HG03460 (cell line): Measurements from ENCODE around the gene OR13C3.
"Not testable (repeated sequence)": the region's sequence is repeated elsewhere in the genome, so short reads cannot be mapped to it uniquely, and the experiment has no call there.

ENCODE experiments used
- ATAC-seq: cut with Tn5 transposase; IDR thresholded peaks from one replicate; pipeline ENCODE4 v1.9.1; 2021; ENCODE audit not compliant: unreplicated experiment

OR13C3 gene

GRCh38 chr9:104536756-104537155 is at the start of gene OR13C3:
Gene OR13C3, minus strand, starts transcription at chr9:104536856. Its CDS starts 133 bp downstream, at chr9:104536723.
- ATAC-seq: no peak

GRCh38 chr9:104580562-104580961 is 43.9 kb upstream of the OR13C3 start:
- ATAC-seq: no peak

- ATAC-seq: no peak
Measured at GRCh38 chr9:104577263-104577662, 40.6 kb upstream of the OR13C3 start.

- ATAC-seq: no peak
Measured at GRCh38 chr9:104575456-104575855, 38.8 kb upstream of the OR13C3 start.

GRCh38 chr9:104572612-104573011 is 36.0 kb upstream of the OR13C3 start:
- ATAC-seq: no peak

- no peak for ATAC-seq
Measured at GRCh38 chr9:104568868-104569267, 32.2 kb upstream of the OR13C3 start, which contains the start of gene OR13C8. Gene OR13C8, plus strand, starts transcription at chr9:104569168. Its CDS starts 0 bp downstream, at chr9:104569168.

- ATAC-seq: no peak
Measured at GRCh38 chr9:104564358-104564757, 27.7 kb upstream of the OR13C3 start.

- ATAC-seq: no peak
Measured at GRCh38 chr9:104556830-104557634, 20.4 kb upstream of the OR13C3 start.

- ATAC-seq: no peak
Measured at GRCh38 chr9:104555521-104555920, 18.9 kb upstream of the OR13C3 start.

GRCh38 chr9:104553261-104553660 is 16.6 kb upstream of the OR13C3 start:
- ATAC-seq: no peak

GRCh38 chr9:104544644-104545043 is 8.0 kb upstream of the OR13C3 start:
- ATAC-seq: no peak

- no peak for ATAC-seq
Measured at GRCh38 chr9:104539275-104539674, 2.6 kb upstream of the OR13C3 start.

- ATAC-seq: no peak
Measured at GRCh38 chr9:104527109-104527508, 9.5 kb downstream of the OR13C3 start, which contains the start of gene OR13C4. Gene OR13C4, minus strand, starts transcription at chr9:104527209. Its CDS starts 0 bp downstream, at chr9:104527209.

GRCh38 chr9:104520241-104520640 is 16.4 kb downstream of the OR13C3 start:
- not testable (repeated sequence) for ATAC-seq

- ATAC-seq: no peak
Measured at GRCh38 chr9:104514901-104515300, 21.8 kb downstream of the OR13C3 start.

- ATAC-seq: no peak
Measured at GRCh38 chr9:104506565-104506964, 30.1 kb downstream of the OR13C3 start.

- ATAC-seq: no peak
Measured at GRCh38 chr9:104503963-104504362, 32.7 kb downstream of the OR13C3 start, which contains the start of gene OR13F1. Gene OR13F1, plus strand, starts transcription at chr9:104504263. Its CDS starts 0 bp downstream, at chr9:104504263.

- no peak for ATAC-seq
Measured at GRCh38 chr9:104503440-104503839, 33.2 kb downstream of the OR13C3 start.

- ATAC-seq: no peak
Measured at GRCh38 chr9:104494808-104495207, 41.8 kb downstream of the OR13C3 start.
